ENCODE measurements around the gene FOXK1. TPM values are rescaled to one million over a fixed set of nuclear protein-coding genes. Genes with fewer than 3 reads are reported as not detected.

The FOXK1 gene
- total RNA-seq, 6 donors from 2014 or later = 25.1 to 40.7 (median 34.1) TPM

- H3K4me1 ChIP-seq = no peaks in the 10 kb centered on the region
- H3K27ac ChIP-seq = no peak overlapping the region
- 89 to 91% methylated on average over 7 of the region's 7 CpGs for WGBS, 2 donors
- no peak for TF ChIP-seq EP300 (IDR thresholded peaks at IDR 0.05)
- TF ChIP-seq POLR2A (IDR thresholded peaks at IDR 0.05) = no peak
- no peak for TF ChIP-seq POLR2AphosphoS5 (IDR thresholded peaks at IDR 0.05)
- no peak for TF ChIP-seq CTCF (IDR thresholded peaks at IDR 0.05)
- DNase-seq (no peak), ATAC-seq (ENCODE audit: low FRiP score in 2 of 2) (no peak)
- H3K27me3 ChIP-seq = no peaks in the 10 kb centered on the region
- no peaks in the 10 kb centered on the region for H3K9me3 ChIP-seq
- no peak overlapping the region for H3K4me3 ChIP-seq
- H3K36me3 ChIP-seq = no peaks in the 10 kb centered on the region
Measured at GRCh38 chr7:4648111-4648510, 34.0 kb upstream of the FOXK1 start.

GRCh38 chr7:4650433-4651047, 31.6 kb upstream of the FOXK1 start:
- WGBS, 2 donors = 75 to 79% methylated on average over 13 to 15 of the region's 18 CpGs

GRCh38 chr7:4653771-4654170, 28.3 kb upstream of the FOXK1 start:
- no peak overlapping the region for H3K27ac ChIP-seq
- 88 to 89% methylated on average over 5 of the region's 5 CpGs for WGBS, 2 donors
- DNase-seq (no peak), ATAC-seq (ENCODE audit: low FRiP score in 2 of 2) (no peak)
- no peaks in the 10 kb centered on the region for H3K27me3 ChIP-seq
- H3K4me3 ChIP-seq = no peak overlapping the region
- no peaks in the 10 kb centered on the region for H3K36me3 ChIP-seq
- no peaks in the 10 kb centered on the region for H3K4me1 ChIP-seq
- H3K9me3 ChIP-seq = no peaks in the 10 kb centered on the region
- TF ChIP-seq POLR2A (IDR thresholded peaks at IDR 0.05) (no peak), CTCF (IDR thresholded peaks at IDR 0.05) (no peak), POLR2AphosphoS5 (IDR thresholded peaks at IDR 0.05) (no peak), EP300 (IDR thresholded peaks at IDR 0.05) (no peak)

More at GRCh38 chr7:4650433-4651047, 31.6 kb upstream of the FOXK1 start:
- H3K9me3 ChIP-seq = no peaks in the 10 kb centered on the region
- no peak overlapping the region for H3K4me3 ChIP-seq
- H3K27ac ChIP-seq = no peak overlapping the region
- no peaks in the 10 kb centered on the region for H3K36me3 ChIP-seq
- ATAC-seq (ENCODE audit: low FRiP score in 2 of 2) (peak in 1 of 2 donors; percentile 53), DNase-seq (no peak)
- no peak for TF ChIP-seq POLR2A (IDR thresholded peaks at IDR 0.05)
- TF ChIP-seq POLR2AphosphoS5 (IDR thresholded peaks at IDR 0.05) = no peak
- TF ChIP-seq CTCF (IDR thresholded peaks at IDR 0.05) = no peak
- no peak for TF ChIP-seq EP300 (IDR thresholded peaks at IDR 0.05)
- H3K27me3 ChIP-seq = no peaks in the 10 kb centered on the region
- no peaks in the 10 kb centered on the region for H3K4me1 ChIP-seq

GRCh38 chr7:4655311-4655710, 26.8 kb upstream of the FOXK1 start:
- Histone ChIP-seq H3K4me1 (no peaks in the 10 kb centered on the region), H3K27ac (no peak overlapping the region), H3K4me3 (no peak overlapping the region), H3K27me3 (no peaks in the 10 kb centered on the region), H3K9me3 (peaks cover 0 to 7% (median 3%) of the 10 kb centered on the region in 4 donors), H3K36me3 (no peaks in the 10 kb centered on the region)
- ATAC-seq (ENCODE audit: low FRiP score in 2 of 2) (no peak), DNase-seq (no peak)
- TF ChIP-seq POLR2A (IDR thresholded peaks at IDR 0.05) (no peak), EP300 (IDR thresholded peaks at IDR 0.05) (no peak), POLR2AphosphoS5 (IDR thresholded peaks at IDR 0.05) (no peak), CTCF (IDR thresholded peaks at IDR 0.05) (no peak)
- 89 to 97% methylated on average over 2 of the region's 2 CpGs for WGBS, 2 donors

- no peak for DNase-seq
- H3K9me3 ChIP-seq = peaks cover 0 to 9% (median 3%) of the 10 kb centered on the region in 4 donors
- TF ChIP-seq POLR2A (IDR thresholded peaks at IDR 0.05) = no peak
- no peak for TF ChIP-seq POLR2AphosphoS5 (IDR thresholded peaks at IDR 0.05)
- no peak for TF ChIP-seq EP300 (IDR thresholded peaks at IDR 0.05)
- no peak for TF ChIP-seq CTCF (IDR thresholded peaks at IDR 0.05)
- no peaks in the 10 kb centered on the region for H3K36me3 ChIP-seq
- no peak overlapping the region for H3K4me3 ChIP-seq
- H3K27me3 ChIP-seq = no peaks in the 10 kb centered on the region
- H3K27ac ChIP-seq = no peak overlapping the region
- ATAC-seq (ENCODE audit: low FRiP score in 2 of 2) = no peak
- H3K4me1 ChIP-seq = no peaks in the 10 kb centered on the region
- WGBS, 2 donors = 88 to 89% methylated on average over 4 of the region's 4 CpGs
Measured at GRCh38 chr7:4655896-4656295, 26.2 kb upstream of the FOXK1 start.

Measured in upper lobe of left lung (tissue), 6 donors.